ENCODE data around the gene DLG2. TPM values are rescaled to one million over a fixed set of nuclear protein-coding genes. Genes with fewer than 3 reads are reported as not detected.

DLG2 gene
- total and polyA plus RNA-seq, 2 donors (not counting 3 experiments of a cell fraction or from before 2014, with no cell fraction given) = 0.15 to 1.1 TPM

- CTCF ChIA-PET = no interaction called here
- no peak for DNase-seq (ENCODE audit: low read depth, low spot score)
- POLR2A ChIA-PET = no interaction called here
Measured at GRCh38 chr11:83533166-83533565, 2094.0 kb downstream of the DLG2 start.

More at GRCh38 chr11:83533166-83533565, 2094.0 kb downstream of the DLG2 start:
- Histone ChIP-seq H3K36me3 (ENCODE audit: control insufficient read depth in 2 of 2, extremely low read depth in 1 of 2, insufficient read depth in 2 of 2, low read length in 2 of 2) (no peaks in the 10 kb centered on the region), H3K9ac (replicated peaks; ENCODE audit: extremely low read depth, insufficient read depth, low read length) (no peak overlapping the region), H3K27ac (ENCODE audit: insufficient read depth, low read depth, low read length) (no peak overlapping the region), H3K4me2 (ENCODE audit: insufficient read depth, low read length) (no peak overlapping the region), H3K79me2 (ENCODE audit: control insufficient read depth, insufficient read depth, low read length) (no peaks in the 10 kb centered on the region), H3K4me1 (ENCODE audit: control insufficient read depth, extremely low read depth, insufficient read depth, low read length) (no peaks in the 10 kb centered on the region), H3K27me3 (ENCODE audit: control insufficient read depth in 2 of 2, insufficient read depth in 2 of 2, low read length in 2 of 2) (no peaks in the 10 kb centered on the region), H3K9me1 (replicated peaks; ENCODE audit: control insufficient read depth, extremely low read depth, insufficient read depth, low read length) (no peaks in the 10 kb centered on the region), H4K20me1 (replicated peaks; ENCODE audit: control insufficient read depth, extremely low read depth, insufficient read depth, low read length) (no peaks in the 10 kb centered on the region), H3K9me3 (replicated peaks; ENCODE audit: control insufficient read depth, insufficient read depth, low read length) (no peaks in the 10 kb centered on the region), H3K4me3 (replicated peaks in 1 of 3; ENCODE audit: insufficient read depth in 1 of 3, low read depth in 1 of 3, low read length in 3 of 3) (no peak overlapping the region), H2AFZ (ENCODE audit: low read depth, low read length) (no peak overlapping the region)
- BruUV-seq (replicated peaks) = no TSS peak
- intact Hi-C loops (cut with micrococcal nuclease) = no loop called here
- TF ChIP-seq POLR2AphosphoS5 (IDR thresholded peaks at IDR 0.05; ENCODE audit: insufficient read depth, low read depth, low read length) = no peak
- no peak for TF ChIP-seq MAX (IDR thresholded peaks at IDR 0.05; ENCODE audit: insufficient read depth, insufficient read length)
- no peak for TF ChIP-seq EZH2 (IDR thresholded peaks at IDR 0.05; ENCODE audit: borderline replicate concordance, low read depth, low read length, severe bottlenecking)
- no peak for TF ChIP-seq GATA2 (IDR thresholded peaks at IDR 0.05; ENCODE audit: insufficient read depth, insufficient read length, low read depth, low read length)
- no peak for TF ChIP-seq JUN (IDR thresholded peaks at IDR 0.05; ENCODE audit: borderline replicate concordance, insufficient read depth, insufficient read length, low read depth)
- TF ChIP-seq FOS (IDR thresholded peaks at IDR 0.05; ENCODE audit: borderline replicate concordance, insufficient read depth, low read length) = no peak
- TF ChIP-seq CTCF (IDR thresholded peaks at IDR 0.05; ENCODE audit: extremely low read depth in 1 of 2, insufficient read depth in 1 of 2, low read depth in 1 of 2, low read length in 2 of 2) = no peak
- TF ChIP-seq POLR2A (IDR thresholded peaks at IDR 0.05; ENCODE audit: low read depth, low read length) = no peak
- no peak for TF ChIP-seq MYC (IDR thresholded peaks at IDR 0.05; ENCODE audit: low read depth, low read length)
- FAIRE-seq = no peak
- dilution Hi-C loops (cut with MboI; ENCODE audit: extremely low pct_ligation_motif_present, low sequenced_read_pairs) = no loop called here
